Panc1 (cell line): ENCODE results near the gene STK4. TPM values are rescaled to one million over a fixed set of nuclear protein-coding genes. Genes with fewer than 3 reads are reported as not detected.

Source experiments
- ATAC-seq: fragments of 200-7000 bp; cut with Tn5 transposase; 2 replicates; pipeline ENCODE4 v1.9.1; 2020; ENCODE audit warnings: mild to moderate bottlenecking, moderate library complexity
- BruUV-seq: library from RNA; stranded (reverse); fragments of 400-500 nt; replicated peaks from 2 replicates; lab custom pipeline; 2021; lab: Mats Ljungman, UMichigan
- CTCF ChIA-PET: fragments of 300-600 bp; sonication (Branson Sonifier 250); formaldehyde crosslinking; loops from one replicate; lab custom pipeline; 2022; ENCODE audit warnings: antibody characterized with exemption; lab: Charles Lee
- POLR2A ChIA-PET: fragments of 300-600 bp; sonication (Branson Sonifier 250); formaldehyde crosslinking; loops from one replicate; lab custom pipeline; 2022; ENCODE audit warnings: antibody characterized with exemption; lab: Charles Lee
- DNase-seq: peaks from one replicate; pipeline ENCODE4 v3.0.0-alpha.2; 2010; ENCODE audit warnings: low read depth, low spot score
- H3K27ac ChIP-seq: 2 replicates; pipeline ENCODE4 v1.5.1; 2011; ENCODE audit warnings: mild to moderate bottlenecking, low read length, inconsistent platforms
- H3K27me3 ChIP-seq: fragments of 200-500 bp; sonication (Bioruptor generic); 2 replicates; pipeline ENCODE4 v1.6.0; 2014; ENCODE audit warnings: low read length, inconsistent platforms; ENCODE audit not compliant: control insufficient read depth, insufficient read depth
- H3K36me3 ChIP-seq: fragments of 200-500 bp; sonication (Bioruptor generic); 2 replicates; pipeline ENCODE4 v1.5.1; 2014; ENCODE audit warnings: inconsistent platforms, mild to moderate bottlenecking, low read length, moderate library complexity; ENCODE audit not compliant: control insufficient read depth, insufficient read depth
- H3K4me1 ChIP-seq: 2 replicates; pipeline ENCODE4 v1.5.1; 2011; ENCODE audit warnings: inconsistent platforms, mild to moderate bottlenecking, low read length, moderate library complexity; ENCODE audit not compliant: control insufficient read depth, insufficient read depth
- H3K4me3 ChIP-seq, 2 experiments: 2 replicates each; pipeline ENCODE4 v1.5.1; 2011 to 2012; ENCODE audit warnings: low read depth in 2 of 2, low read length in 2 of 2, mild to moderate bottlenecking in 2 of 2, inconsistent platforms in 1 of 2, moderate library complexity in 1 of 2
- H3K9me3 ChIP-seq: fragments of 200-500 bp; sonication (Bioruptor generic); 2 replicates; pipeline ENCODE4 v1.5.1; 2014; ENCODE audit warnings: low read depth, mild to moderate bottlenecking, inconsistent platforms, low read length, moderate library complexity; ENCODE audit not compliant: control insufficient read depth, insufficient read depth
- POLR2AphosphoS5 ChIP-seq: IDR thresholded peaks from 2 replicates; pipeline ENCODE4 v1.6.1; 2012; ENCODE audit warnings: mild to moderate bottlenecking, low read depth, low read length, moderate library complexity
- SIN3A ChIP-seq: IDR thresholded peaks from 2 replicates; pipeline ENCODE4 v1.6.1; 2012; ENCODE audit warnings: low read depth, mild to moderate bottlenecking, low read length, moderate library complexity, borderline replicate concordance; ENCODE audit not compliant: insufficient read depth
- TCF7L2 ChIP-seq: IDR thresholded peaks from 2 replicates; pipeline ENCODE4 v1.6.1; 2011; ENCODE audit warnings: mild to moderate bottlenecking, low read depth, low read length, inconsistent platforms
- in situ Hi-C: cut with HindIII; loops from 2 replicates; pipeline ENCODE4 v1.10.0; 2016; ENCODE audit warnings: low sequenced_read_pairs, low pct_unique_long_range_greater_than_20kb
- intact Hi-C: fragments of 100-400 bp; cut with micrococcal nuclease; formaldehyde crosslinking; loops from one replicate; pipeline ENCODE4 v1.10.0; 2022; ENCODE audit not compliant: unreplicated experiment
- total RNA-seq: library from RNA; stranded (reverse); gene quantifications from one replicate; pipeline ENCODE4 v1.2.1, GENCODE V29; 2021; ENCODE audit not compliant: unreplicated experiment
- TF ChIP-seq, protein P1 (sequence below), 2 experiments: IDR thresholded peaks; 2 replicates each; pipeline ENCODE4 v1.6.1; 2011 to 2012; ENCODE audit warnings: low read depth in 2 of 2, control low read depth in 1 of 2, low read length in 1 of 2, mild to moderate bottlenecking in 1 of 2, moderate library complexity in 1 of 2; ENCODE audit not compliant: insufficient read depth in 1 of 2
- TF ChIP-seq, protein P2 (sequence below): fragments of 450-650 bp; IDR thresholded peaks from 2 replicates; pipeline ENCODE4 v1.5.1; 2017; ENCODE audit warnings: mild to moderate bottlenecking

The STK4 gene
- total RNA-seq, 1 experiment from 2014 or later: 50.2 TPM

DNA sequence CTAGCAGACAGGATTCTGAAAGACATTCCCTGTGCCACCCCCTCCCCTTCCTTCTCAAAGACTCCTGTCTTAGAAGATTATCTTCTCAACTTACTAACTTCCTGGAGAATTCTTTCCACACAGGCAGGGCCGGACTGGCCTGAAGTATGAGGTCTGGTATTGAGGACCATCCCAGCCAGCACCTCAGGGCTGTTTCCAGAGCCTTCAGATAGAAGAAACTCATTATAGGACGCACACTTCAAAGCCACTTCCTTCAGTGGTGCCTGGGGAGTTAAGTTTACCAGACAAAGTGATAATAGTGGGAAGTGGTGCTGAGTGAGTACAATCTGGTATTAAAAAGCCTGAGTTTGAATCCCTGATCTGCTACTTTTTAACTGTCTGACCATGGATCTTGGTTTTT lies 119.0 kb downstream of the STK4 start:
- POLR2A ChIA-PET: no interaction called here
- no TSS peak for BruUV-seq
- CTCF ChIA-PET: no interaction called here
- ATAC-seq (no peak), DNase-seq (no peak)
- Histone ChIP-seq H3K9me3 (no peaks in the 10 kb centered on the region), H3K36me3 (no peaks in the 10 kb centered on the region), H3K4me1 (no peaks in the 10 kb centered on the region), H3K4me3 (no peak overlapping the region), H3K27ac (no peak overlapping the region), H3K27me3 (no peaks in the 10 kb centered on the region)
- no peak for TF ChIP-seq SIN3A
- TF ChIP-seq, protein P1, sequence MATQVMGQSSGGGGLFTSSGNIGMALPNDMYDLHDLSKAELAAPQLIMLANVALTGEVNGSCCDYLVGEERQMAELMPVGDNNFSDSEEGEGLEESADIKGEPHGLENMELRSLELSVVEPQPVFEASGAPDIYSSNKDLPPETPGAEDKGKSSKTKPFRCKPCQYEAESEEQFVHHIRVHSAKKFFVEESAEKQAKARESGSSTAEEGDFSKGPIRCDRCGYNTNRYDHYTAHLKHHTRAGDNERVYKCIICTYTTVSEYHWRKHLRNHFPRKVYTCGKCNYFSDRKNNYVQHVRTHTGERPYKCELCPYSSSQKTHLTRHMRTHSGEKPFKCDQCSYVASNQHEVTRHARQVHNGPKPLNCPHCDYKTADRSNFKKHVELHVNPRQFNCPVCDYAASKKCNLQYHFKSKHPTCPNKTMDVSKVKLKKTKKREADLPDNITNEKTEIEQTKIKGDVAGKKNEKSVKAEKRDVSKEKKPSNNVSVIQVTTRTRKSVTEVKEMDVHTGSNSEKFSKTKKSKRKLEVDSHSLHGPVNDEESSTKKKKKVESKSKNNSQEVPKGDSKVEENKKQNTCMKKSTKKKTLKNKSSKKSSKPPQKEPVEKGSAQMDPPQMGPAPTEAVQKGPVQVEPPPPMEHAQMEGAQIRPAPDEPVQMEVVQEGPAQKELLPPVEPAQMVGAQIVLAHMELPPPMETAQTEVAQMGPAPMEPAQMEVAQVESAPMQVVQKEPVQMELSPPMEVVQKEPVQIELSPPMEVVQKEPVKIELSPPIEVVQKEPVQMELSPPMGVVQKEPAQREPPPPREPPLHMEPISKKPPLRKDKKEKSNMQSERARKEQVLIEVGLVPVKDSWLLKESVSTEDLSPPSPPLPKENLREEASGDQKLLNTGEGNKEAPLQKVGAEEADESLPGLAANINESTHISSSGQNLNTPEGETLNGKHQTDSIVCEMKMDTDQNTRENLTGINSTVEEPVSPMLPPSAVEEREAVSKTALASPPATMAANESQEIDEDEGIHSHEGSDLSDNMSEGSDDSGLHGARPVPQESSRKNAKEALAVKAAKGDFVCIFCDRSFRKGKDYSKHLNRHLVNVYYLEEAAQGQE (IDR thresholded peaks at IDR 0.05; ENCODE audit: insufficient read depth in 1 of 2, low read depth in 2 of 2, low read length in 1 of 2): no peak
- TF ChIP-seq TCF7L2: no peak
- no peak for TF ChIP-seq POLR2AphosphoS5
- TF ChIP-seq, protein P2, sequence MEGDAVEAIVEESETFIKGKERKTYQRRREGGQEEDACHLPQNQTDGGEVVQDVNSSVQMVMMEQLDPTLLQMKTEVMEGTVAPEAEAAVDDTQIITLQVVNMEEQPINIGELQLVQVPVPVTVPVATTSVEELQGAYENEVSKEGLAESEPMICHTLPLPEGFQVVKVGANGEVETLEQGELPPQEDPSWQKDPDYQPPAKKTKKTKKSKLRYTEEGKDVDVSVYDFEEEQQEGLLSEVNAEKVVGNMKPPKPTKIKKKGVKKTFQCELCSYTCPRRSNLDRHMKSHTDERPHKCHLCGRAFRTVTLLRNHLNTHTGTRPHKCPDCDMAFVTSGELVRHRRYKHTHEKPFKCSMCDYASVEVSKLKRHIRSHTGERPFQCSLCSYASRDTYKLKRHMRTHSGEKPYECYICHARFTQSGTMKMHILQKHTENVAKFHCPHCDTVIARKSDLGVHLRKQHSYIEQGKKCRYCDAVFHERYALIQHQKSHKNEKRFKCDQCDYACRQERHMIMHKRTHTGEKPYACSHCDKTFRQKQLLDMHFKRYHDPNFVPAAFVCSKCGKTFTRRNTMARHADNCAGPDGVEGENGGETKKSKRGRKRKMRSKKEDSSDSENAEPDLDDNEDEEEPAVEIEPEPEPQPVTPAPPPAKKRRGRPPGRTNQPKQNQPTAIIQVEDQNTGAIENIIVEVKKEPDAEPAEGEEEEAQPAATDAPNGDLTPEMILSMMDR: no peak
- in situ Hi-C loops (no loop called here), intact Hi-C loops (no loop called here)

DNA sequence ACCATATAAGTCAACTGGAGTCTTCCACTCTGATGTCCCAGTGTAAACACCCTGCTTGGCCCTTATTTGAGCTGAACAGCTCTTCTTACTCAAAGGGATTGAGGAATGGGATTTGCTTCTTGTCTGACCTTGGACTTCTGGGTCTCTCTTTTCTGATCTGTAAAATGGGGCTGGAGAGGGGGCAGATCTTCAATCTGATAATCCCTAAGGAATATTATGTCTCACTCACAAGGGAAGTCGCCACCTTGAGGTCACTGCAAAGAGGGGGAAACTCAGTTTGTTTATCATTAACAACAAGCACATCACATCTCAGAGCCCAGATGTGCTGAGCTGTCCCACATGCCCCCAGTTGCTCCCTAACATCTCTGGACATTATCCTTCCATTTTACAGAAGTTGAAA lies 119.6 kb downstream of the STK4 start:
- BruUV-seq: no TSS peak
- H3K36me3 ChIP-seq: no peaks in the 10 kb centered on the region
- H3K9me3 ChIP-seq: no peaks in the 10 kb centered on the region
- CTCF ChIA-PET: interaction anchor here (1.1 kb wide), 1 partner anchor 10 kb away, joined by 3 read pairs; no protein-coding TSS in a partner anchor
- in situ Hi-C loops (no loop called here), intact Hi-C loops (no loop called here)
- no peak for TF ChIP-seq TCF7L2
- TF ChIP-seq, protein P1 (IDR thresholded peaks at IDR 0.05; ENCODE audit: insufficient read depth in 1 of 2, low read depth in 2 of 2, low read length in 1 of 2): no peak
- TF ChIP-seq, protein P2: no peak; the same call in 1 of the 2 replicates
- no peak for TF ChIP-seq POLR2AphosphoS5
- TF ChIP-seq SIN3A: no peak
- no peaks in the 10 kb centered on the region for H3K4me1 ChIP-seq
- H3K4me3 ChIP-seq: no peak overlapping the region
- DNase-seq (no peak), ATAC-seq (no peak)
- no peak overlapping the region for H3K27ac ChIP-seq
- no peaks in the 10 kb centered on the region for H3K27me3 ChIP-seq
- POLR2A ChIA-PET: no interaction called here
